HL-60 (cell line): ENCODE data around the gene KRTAP20-4.

Experiments used
- GABPA ChIP-seq: IDR thresholded peaks from 2 replicates; pipeline ENCODE4 v1.6.1; 2012; ENCODE audit warnings: low read depth
- POLR2AphosphoS5 ChIP-seq: IDR thresholded peaks from 2 replicates; pipeline ENCODE4 v1.6.1; 2012; ENCODE audit warnings: low read depth
- TF ChIP-seq, protein P1 (sequence below): IDR thresholded peaks from one replicate; pipeline ENCODE4 v1.5.1; 2011; ENCODE audit warnings: low read length, control low read depth, inconsistent platforms; ENCODE audit not compliant: insufficient read depth
- TF ChIP-seq, protein P2 (sequence below): IDR thresholded peaks from 2 replicates; pipeline ENCODE4 v1.6.1; 2012; ENCODE audit warnings: low read depth; ENCODE audit not compliant: insufficient replicate concordance

DNA sequence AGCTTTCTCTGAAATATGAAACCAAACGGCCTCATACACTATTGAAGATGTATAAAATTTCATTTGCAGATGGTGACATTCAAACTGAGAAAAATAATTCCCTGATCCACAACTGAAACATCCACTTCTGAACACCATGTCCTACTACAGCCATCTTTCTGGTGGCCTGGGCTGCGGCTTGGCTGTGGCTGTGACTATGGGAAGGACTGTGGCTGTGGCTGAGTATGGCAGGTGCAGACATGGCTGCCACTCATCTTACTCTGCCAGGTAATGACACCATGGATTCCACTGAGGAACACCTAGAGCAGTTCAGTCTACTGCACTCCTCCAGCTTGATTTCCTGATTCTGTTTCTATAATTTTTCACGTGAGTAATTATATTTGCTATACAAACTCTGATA is at the start of gene KRTAP20-4:
- TF ChIP-seq POLR2AphosphoS5 = no peak
- TF ChIP-seq, protein P1, sequence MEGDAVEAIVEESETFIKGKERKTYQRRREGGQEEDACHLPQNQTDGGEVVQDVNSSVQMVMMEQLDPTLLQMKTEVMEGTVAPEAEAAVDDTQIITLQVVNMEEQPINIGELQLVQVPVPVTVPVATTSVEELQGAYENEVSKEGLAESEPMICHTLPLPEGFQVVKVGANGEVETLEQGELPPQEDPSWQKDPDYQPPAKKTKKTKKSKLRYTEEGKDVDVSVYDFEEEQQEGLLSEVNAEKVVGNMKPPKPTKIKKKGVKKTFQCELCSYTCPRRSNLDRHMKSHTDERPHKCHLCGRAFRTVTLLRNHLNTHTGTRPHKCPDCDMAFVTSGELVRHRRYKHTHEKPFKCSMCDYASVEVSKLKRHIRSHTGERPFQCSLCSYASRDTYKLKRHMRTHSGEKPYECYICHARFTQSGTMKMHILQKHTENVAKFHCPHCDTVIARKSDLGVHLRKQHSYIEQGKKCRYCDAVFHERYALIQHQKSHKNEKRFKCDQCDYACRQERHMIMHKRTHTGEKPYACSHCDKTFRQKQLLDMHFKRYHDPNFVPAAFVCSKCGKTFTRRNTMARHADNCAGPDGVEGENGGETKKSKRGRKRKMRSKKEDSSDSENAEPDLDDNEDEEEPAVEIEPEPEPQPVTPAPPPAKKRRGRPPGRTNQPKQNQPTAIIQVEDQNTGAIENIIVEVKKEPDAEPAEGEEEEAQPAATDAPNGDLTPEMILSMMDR = no peak
- TF ChIP-seq, protein P2, sequence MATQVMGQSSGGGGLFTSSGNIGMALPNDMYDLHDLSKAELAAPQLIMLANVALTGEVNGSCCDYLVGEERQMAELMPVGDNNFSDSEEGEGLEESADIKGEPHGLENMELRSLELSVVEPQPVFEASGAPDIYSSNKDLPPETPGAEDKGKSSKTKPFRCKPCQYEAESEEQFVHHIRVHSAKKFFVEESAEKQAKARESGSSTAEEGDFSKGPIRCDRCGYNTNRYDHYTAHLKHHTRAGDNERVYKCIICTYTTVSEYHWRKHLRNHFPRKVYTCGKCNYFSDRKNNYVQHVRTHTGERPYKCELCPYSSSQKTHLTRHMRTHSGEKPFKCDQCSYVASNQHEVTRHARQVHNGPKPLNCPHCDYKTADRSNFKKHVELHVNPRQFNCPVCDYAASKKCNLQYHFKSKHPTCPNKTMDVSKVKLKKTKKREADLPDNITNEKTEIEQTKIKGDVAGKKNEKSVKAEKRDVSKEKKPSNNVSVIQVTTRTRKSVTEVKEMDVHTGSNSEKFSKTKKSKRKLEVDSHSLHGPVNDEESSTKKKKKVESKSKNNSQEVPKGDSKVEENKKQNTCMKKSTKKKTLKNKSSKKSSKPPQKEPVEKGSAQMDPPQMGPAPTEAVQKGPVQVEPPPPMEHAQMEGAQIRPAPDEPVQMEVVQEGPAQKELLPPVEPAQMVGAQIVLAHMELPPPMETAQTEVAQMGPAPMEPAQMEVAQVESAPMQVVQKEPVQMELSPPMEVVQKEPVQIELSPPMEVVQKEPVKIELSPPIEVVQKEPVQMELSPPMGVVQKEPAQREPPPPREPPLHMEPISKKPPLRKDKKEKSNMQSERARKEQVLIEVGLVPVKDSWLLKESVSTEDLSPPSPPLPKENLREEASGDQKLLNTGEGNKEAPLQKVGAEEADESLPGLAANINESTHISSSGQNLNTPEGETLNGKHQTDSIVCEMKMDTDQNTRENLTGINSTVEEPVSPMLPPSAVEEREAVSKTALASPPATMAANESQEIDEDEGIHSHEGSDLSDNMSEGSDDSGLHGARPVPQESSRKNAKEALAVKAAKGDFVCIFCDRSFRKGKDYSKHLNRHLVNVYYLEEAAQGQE = no peak
- TF ChIP-seq GABPA = no peak
